ENCODE measurements around the gene MEGF8. TPM values are rescaled to one million over a fixed set of nuclear protein-coding genes. Genes with fewer than 3 reads are reported as not detected.
"Not testable (repeated sequence)": the region's sequence is repeated elsewhere in the genome, so short reads cannot be mapped to it uniquely, and the experiment has no call there.

Gene MEGF8
- total and polyA plus RNA-seq, 2 of the 13 experiments (the other 11 are each of a cell fraction or from before 2014, with no cell fraction given), result 4.0 to 8.8 TPM

GRCh38 chr19:42335971-42336370 lies 10.5 kb downstream of the MEGF8 start (continued):
- no peak for TF ChIP-seq THAP9 (CRISPR knock-in tag; IDR thresholded peaks at IDR 0.05; ENCODE audit: borderline replicate concordance)
- TF ChIP-seq MEIS2 (CRISPR knock-in tag; IDR thresholded peaks at IDR 0.05), result no peak
- no peak for TF ChIP-seq CREB1 (IDR thresholded peaks at IDR 0.05)
- no peak for TF ChIP-seq CREB1 (CRISPR knock-in tag; IDR thresholded peaks at IDR 0.05)
- TF ChIP-seq TAF15 (IDR thresholded peaks at IDR 0.05; ENCODE audit: low read depth, low read length, poor library complexity, severe bottlenecking), result no peak
- no peak for TF ChIP-seq SMYD3 (CRISPR knock-in tag; IDR thresholded peaks at IDR 0.05)
- no peak for TF ChIP-seq E2F1 (CRISPR knock-in tag; IDR thresholded peaks at IDR 0.05)
- no peak for TF ChIP-seq KLF13 (CRISPR knock-in tag; IDR thresholded peaks at IDR 0.05)
- no peak for TF ChIP-seq FOXM1 (CRISPR knock-in tag; IDR thresholded peaks at IDR 0.05)
- TF ChIP-seq HIC2 (CRISPR knock-in tag; IDR thresholded peaks at IDR 0.05; ENCODE audit: low read depth), result no peak

DNA sequence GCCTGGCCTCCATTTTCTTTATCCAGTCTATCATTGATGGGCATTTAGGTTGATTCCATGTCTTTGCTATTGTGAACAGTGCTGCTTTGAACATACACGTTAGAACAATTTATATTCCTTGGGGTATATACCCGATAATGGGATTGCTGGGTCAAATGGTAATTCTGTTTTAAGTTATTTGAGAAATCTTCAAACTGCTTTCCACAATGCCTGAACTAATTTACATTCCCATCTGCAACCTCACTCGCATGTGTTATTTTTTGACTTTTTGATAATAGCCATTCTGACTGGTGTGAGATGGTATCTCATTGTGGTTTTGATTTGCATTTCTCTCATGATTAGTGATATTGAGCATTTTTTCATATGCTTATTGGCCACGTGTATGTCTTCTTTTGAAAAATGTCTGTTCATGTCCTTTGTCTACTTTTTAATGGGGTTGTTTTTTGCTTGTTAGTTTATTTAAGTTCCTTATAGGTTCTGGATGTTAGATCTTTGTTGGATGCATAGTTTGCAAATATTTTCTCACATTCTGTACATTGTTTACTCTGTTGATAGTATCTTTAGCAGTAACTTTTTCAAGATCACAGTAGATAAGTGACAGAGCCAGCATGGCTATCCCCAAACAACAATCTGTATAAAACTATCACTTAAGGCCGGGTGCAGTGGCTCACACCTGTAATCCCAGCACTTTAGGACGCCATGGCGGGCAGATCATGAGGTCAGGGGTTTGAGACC lies 13.9 kb downstream of the MEGF8 start:
- H3K27ac ChIP-seq (ENCODE audit: extremely low read length, insufficient read depth, low read length); FAIRE-seq; H3K4me3 ChIP-seq (replicated peaks in 1 of 3; ENCODE audit: insufficient read depth in 1 of 3, low read depth in 2 of 3, low read length in 3 of 3); H3K79me2 ChIP-seq (ENCODE audit: insufficient read depth, low read length); H3K9ac ChIP-seq (ENCODE audit: insufficient read depth, low read depth, low read length); POLR2A ChIA-PET; H3K4me2 ChIP-seq (ENCODE audit: low read depth, low read length); ATAC-seq; H3K9me3 ChIP-seq (ENCODE audit: low read length); H2AFZ ChIP-seq (ENCODE audit: low read length); BruUV-seq (replicated peaks); intact Hi-C loops (cut with micrococcal nuclease; ENCODE audit: unreplicated experiment); DNase-seq (ENCODE audit: low spot score); H3K27me3 ChIP-seq (ENCODE audit: control insufficient read depth in 1 of 2, insufficient read depth in 2 of 2, low read length in 2 of 2); H4K20me1 ChIP-seq (ENCODE audit: insufficient read depth, low read length); in situ Hi-C loops (cut with HindIII; ENCODE audit: extremely low pct_ligation_motif_present, low pct_unique_long_range_greater_than_20kb); H3K4me1 ChIP-seq (ENCODE audit: insufficient read depth, low read length); CTCF ChIA-PET (ENCODE audit: low intra/inter-chr PET ratio, low total read pairs): not testable (repeated sequence)
- 96% methylated on average over 7 of the region's 7 CpGs for WGBS (ENCODE audit: low lambda C conversion rate)
- peaks cover 10 to 24% of the 10 kb centered on the region in 2 experiments; a peak in 4 of 5 replicates for H3K36me3 ChIP-seq (replicated peaks in 1 of 2; ENCODE audit: control insufficient read depth in 1 of 2, insufficient read depth in 2 of 2, low read length in 2 of 2)

DNA sequence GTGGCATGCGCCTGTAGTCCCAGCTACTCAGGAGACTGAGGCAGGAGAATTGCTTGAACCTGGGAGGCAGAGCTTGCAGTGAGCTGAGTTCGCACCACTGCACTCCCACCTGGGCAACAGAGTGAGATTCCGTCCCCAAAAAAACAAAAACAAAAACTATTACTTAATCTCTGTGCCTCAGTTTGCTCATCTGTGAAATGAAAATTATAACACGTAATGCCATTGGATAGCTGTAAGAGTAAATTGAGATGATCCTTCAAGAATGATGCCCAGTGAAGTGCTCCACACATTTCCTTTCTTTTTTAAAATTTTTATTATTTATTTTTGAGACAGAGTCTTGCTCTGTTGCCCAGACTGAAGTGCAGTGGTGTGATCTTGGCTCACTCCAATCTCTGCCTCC lies 14.5 kb downstream of the MEGF8 start:
- not testable (repeated sequence) for H3K9ac ChIP-seq (ENCODE audit: insufficient read depth, low read depth, low read length)

More for the DNA sequence above, 14.5 kb downstream of the MEGF8 start:
- CTCF ChIA-PET (ENCODE audit: low intra/inter-chr PET ratio, low total read pairs); intact Hi-C loops (cut with micrococcal nuclease; ENCODE audit: unreplicated experiment); H3K4me3 ChIP-seq (replicated peaks in 1 of 3; ENCODE audit: insufficient read depth in 1 of 3, low read depth in 2 of 3, low read length in 3 of 3); FAIRE-seq; H3K9me3 ChIP-seq (ENCODE audit: low read length); POLR2A ChIA-PET; H3K4me2 ChIP-seq (ENCODE audit: low read depth, low read length); H3K27me3 ChIP-seq (ENCODE audit: control insufficient read depth in 1 of 2, insufficient read depth in 2 of 2, low read length in 2 of 2); H3K4me1 ChIP-seq (ENCODE audit: insufficient read depth, low read length); DNase-seq (ENCODE audit: low spot score); in situ Hi-C loops (cut with HindIII; ENCODE audit: extremely low pct_ligation_motif_present, low pct_unique_long_range_greater_than_20kb); H4K20me1 ChIP-seq (ENCODE audit: insufficient read depth, low read length); H2AFZ ChIP-seq (ENCODE audit: low read length); BruUV-seq (replicated peaks); H3K79me2 ChIP-seq (ENCODE audit: insufficient read depth, low read length); ATAC-seq; H3K27ac ChIP-seq (ENCODE audit: extremely low read length, insufficient read depth, low read length): not testable (repeated sequence)
- WGBS (ENCODE audit: low lambda C conversion rate), result 98% methylated on average over 4 of the region's 4 CpGs
- H3K36me3 ChIP-seq (replicated peaks in 1 of 2; ENCODE audit: control insufficient read depth in 1 of 2, insufficient read depth in 2 of 2, low read length in 2 of 2), result peaks cover 11 to 24% of the 10 kb centered on the region in 2 experiments; a peak in 4 of 5 replicates
